OCI-LY1 (cell line): ENCODE results near the gene SMIM20.

Experiments
- EZH2 ChIP-seq: fragments of 200-600 bp; sonication (generic), shearing (Covaris generic); IDR thresholded peaks from 2 replicates; pipeline ENCODE4 v1.8.0; 2017; ENCODE audit warnings: borderline replicate concordance, mixed run types, mild to moderate bottlenecking, antibody characterized with exemption, low read length, moderate library complexity, mixed read lengths
- TF ChIP-seq, protein P1 (sequence below): fragments of 200-600 bp; sonication (generic), shearing (Covaris generic); IDR thresholded peaks from 2 replicates; pipeline ENCODE4 v1.5.1; 2017; ENCODE audit warnings: mild to moderate bottlenecking, antibody characterized with exemption, low read length, moderate library complexity, mixed read lengths

GRCh38 chr4:25939330-25939729 is 25.3 kb downstream of the SMIM20 start:
- TF ChIP-seq, protein P1, sequence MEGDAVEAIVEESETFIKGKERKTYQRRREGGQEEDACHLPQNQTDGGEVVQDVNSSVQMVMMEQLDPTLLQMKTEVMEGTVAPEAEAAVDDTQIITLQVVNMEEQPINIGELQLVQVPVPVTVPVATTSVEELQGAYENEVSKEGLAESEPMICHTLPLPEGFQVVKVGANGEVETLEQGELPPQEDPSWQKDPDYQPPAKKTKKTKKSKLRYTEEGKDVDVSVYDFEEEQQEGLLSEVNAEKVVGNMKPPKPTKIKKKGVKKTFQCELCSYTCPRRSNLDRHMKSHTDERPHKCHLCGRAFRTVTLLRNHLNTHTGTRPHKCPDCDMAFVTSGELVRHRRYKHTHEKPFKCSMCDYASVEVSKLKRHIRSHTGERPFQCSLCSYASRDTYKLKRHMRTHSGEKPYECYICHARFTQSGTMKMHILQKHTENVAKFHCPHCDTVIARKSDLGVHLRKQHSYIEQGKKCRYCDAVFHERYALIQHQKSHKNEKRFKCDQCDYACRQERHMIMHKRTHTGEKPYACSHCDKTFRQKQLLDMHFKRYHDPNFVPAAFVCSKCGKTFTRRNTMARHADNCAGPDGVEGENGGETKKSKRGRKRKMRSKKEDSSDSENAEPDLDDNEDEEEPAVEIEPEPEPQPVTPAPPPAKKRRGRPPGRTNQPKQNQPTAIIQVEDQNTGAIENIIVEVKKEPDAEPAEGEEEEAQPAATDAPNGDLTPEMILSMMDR, result no peak
- TF ChIP-seq EZH2, result no peak
